GM12878 (cell line): ENCODE results near the gene RBMS3. TPM values are rescaled to one million over a fixed set of nuclear protein-coding genes. Genes with fewer than 3 reads are reported as not detected.

Experiments used
- E2F8 ChIP-seq: fragments of 450-650 bp; IDR thresholded peaks from 2 replicates; pipeline ENCODE4 v1.6.1; 2018; ENCODE audit warnings: mild to moderate bottlenecking, low read depth, moderate library complexity; ENCODE audit not compliant: partially characterized antibody
- HDAC2 ChIP-seq: fragments of 200-600 bp; sonication (generic); IDR thresholded peaks from 2 replicates; pipeline ENCODE4 v1.6.1; 2017
- IKZF2 ChIP-seq, 2 experiments: fragments of 450-650 bp; IDR thresholded peaks; 2 replicates each; pipeline ENCODE4 v1.6.1; 2017; ENCODE audit warnings: mild to moderate bottlenecking in 2 of 2, moderate library complexity in 2 of 2
- MEF2A ChIP-seq: IDR thresholded peaks from 2 replicates; pipeline ENCODE4 v1.6.1; 2011; ENCODE audit warnings: low read depth, mild to moderate bottlenecking, low read length, moderate library complexity; ENCODE audit not compliant: insufficient read depth
- MYC ChIP-seq: IDR thresholded peaks from 2 replicates; pipeline ENCODE4 v1.6.1; 2011; ENCODE audit warnings: mild to moderate bottlenecking, low read length, moderate library complexity, inconsistent platforms; ENCODE audit not compliant: insufficient read depth, insufficient replicate concordance, insufficient read length, severe bottlenecking
- NFYA ChIP-seq: IDR thresholded peaks from 2 replicates; pipeline ENCODE4 v1.6.1; 2011; ENCODE audit warnings: low read depth, mild to moderate bottlenecking, low read length, improper control_type of control experiment, borderline replicate concordance
- NKRF ChIP-seq: fragments of 450-650 bp; conservative IDR thresholded peaks from 2 replicates; pipeline ENCODE4 v1.6.1; 2017; ENCODE audit warnings: mild to moderate bottlenecking, moderate library complexity
- NR2C1 ChIP-seq: fragments of 450-650 bp; IDR thresholded peaks from 2 replicates; pipeline ENCODE4 v1.6.1; 2017; ENCODE audit warnings: antibody characterized with exemption, mild to moderate bottlenecking, moderate library complexity
- RELB ChIP-seq: fragments of 450-650 bp; IDR thresholded peaks from 2 replicates; pipeline ENCODE4 v1.6.1; 2017; ENCODE audit warnings: low read depth, mild to moderate bottlenecking, moderate library complexity
- TCF3 ChIP-seq: IDR thresholded peaks from 2 replicates; pipeline ENCODE4 v1.6.1; 2012; ENCODE audit warnings: low read depth, mild to moderate bottlenecking, low read length, borderline replicate concordance; ENCODE audit not compliant: insufficient read depth
- ZNF274 ChIP-seq: IDR thresholded peaks from one replicate; pipeline ENCODE4 v1.8.0; 2011; ENCODE audit not compliant: insufficient read length, insufficient read depth
- ZNF384 ChIP-seq: IDR thresholded peaks from 2 replicates; pipeline ENCODE4 v1.6.1; 2012; ENCODE audit warnings: low read depth, mild to moderate bottlenecking, low read length, improper control_type of control experiment, borderline replicate concordance
- polyA plus RNA-seq, 11 experiments: library from polyadenylated mRNA; depleted of rRNA in 4 of 11; unstranded in 6 of 11; stranded (reverse) in 5 of 11; fragments of >200 nt; fragmentation: Nextera tagmentation in 4 of 11; fragmentation: Illumina TruSeq in 1 of 11; extraction: Ambion mirVana in 4 of 11; extraction: Trizol in 1 of 11; gene quantifications; 1 replicate in 1 of 11; 2 replicates in 10 of 11; pipeline versions ENCODE4 v1.2.1 to v1.2.3, GENCODE V29; 2011 to 2016; ENCODE audit warnings: inconsistent platforms in 2 of 11, missing spikeins in 2 of 11, low read depth in 1 of 11
- total RNA-seq, 4 experiments: library from RNA; depleted of rRNA in 3 of 4; stranded (reverse); fragments of >200 nt in 3 of 4; fragmentation: Illumina TruSeq in 1 of 4; extraction: Trizol in 1 of 4; gene quantifications; 2 replicates each; pipeline versions ENCODE4 v1.2.1 to v1.2.3, GENCODE V29; 2013 to 2021
- TF ChIP-seq, protein P1 (sequence below): fragments of 450-650 bp; IDR thresholded peaks from 2 replicates; pipeline ENCODE4 v1.6.1; 2017; ENCODE audit warnings: mild to moderate bottlenecking

Gene RBMS3
- total and polyA plus RNA-seq, 10 of the 15 experiments (the other 5 are each of a cell fraction or from before 2014, with no cell fraction given), result 0.79 to 4.7 (median 3.1) TPM

GRCh38 chr3:29503314-29503713 is 222.4 kb downstream of the RBMS3 start (continued):
- TF ChIP-seq E2F8 (no peak), NFYA (no peak), IKZF2 (IDR thresholded peaks at IDR 0.05) (no peak), NKRF (no peak), MYC (no peak), NR2C1 (no peak), ZNF384 (no peak), ZNF274 (no peak), MEF2A (no peak), RELB (no peak), HDAC2 (no peak), TCF3 (no peak)
- TF ChIP-seq, protein P1, sequence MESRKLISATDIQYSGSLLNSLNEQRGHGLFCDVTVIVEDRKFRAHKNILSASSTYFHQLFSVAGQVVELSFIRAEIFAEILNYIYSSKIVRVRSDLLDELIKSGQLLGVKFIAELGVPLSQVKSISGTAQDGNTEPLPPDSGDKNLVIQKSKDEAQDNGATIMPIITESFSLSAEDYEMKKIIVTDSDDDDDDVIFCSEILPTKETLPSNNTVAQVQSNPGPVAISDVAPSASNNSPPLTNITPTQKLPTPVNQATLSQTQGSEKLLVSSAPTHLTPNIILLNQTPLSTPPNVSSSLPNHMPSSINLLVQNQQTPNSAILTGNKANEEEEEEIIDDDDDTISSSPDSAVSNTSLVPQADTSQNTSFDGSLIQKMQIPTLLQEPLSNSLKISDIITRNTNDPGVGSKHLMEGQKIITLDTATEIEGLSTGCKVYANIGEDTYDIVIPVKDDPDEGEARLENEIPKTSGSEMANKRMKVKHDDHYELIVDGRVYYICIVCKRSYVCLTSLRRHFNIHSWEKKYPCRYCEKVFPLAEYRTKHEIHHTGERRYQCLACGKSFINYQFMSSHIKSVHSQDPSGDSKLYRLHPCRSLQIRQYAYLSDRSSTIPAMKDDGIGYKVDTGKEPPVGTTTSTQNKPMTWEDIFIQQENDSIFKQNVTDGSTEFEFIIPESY, result no peak
